H9 (cell line): ENCODE results near the gene ADISSP. TPM values are rescaled to one million over a fixed set of nuclear protein-coding genes. Genes with fewer than 3 reads are reported as not detected.
A peak's percentile ranks its signal among the peaks of the same experiment; 100 is the strongest.

Source experiments
- DNase-seq: peaks from one replicate; pipeline ENCODE4 v3.0.0-alpha.2; 2017
- H2AFZ ChIP-seq: one replicate; pipeline ENCODE4 v1.6.1; 2013; ENCODE audit warnings: mild to moderate bottlenecking, low read length, control low read depth, moderate library complexity
- H2AK5ac ChIP-seq: 2 replicates; pipeline ENCODE4 v1.6.1; 2013; ENCODE audit warnings: low read length, control low read depth, mixed read lengths; ENCODE audit not compliant: insufficient read length
- H2BK120ac ChIP-seq: one replicate; pipeline ENCODE4 v1.6.1; 2013; ENCODE audit warnings: low read depth, mild to moderate bottlenecking, low read length, control low read depth, inconsistent platforms; ENCODE audit not compliant: poor library complexity, severe bottlenecking
- H2BK12ac ChIP-seq: 2 replicates; pipeline ENCODE4 v1.6.1; 2013; ENCODE audit warnings: low read length, control low read depth, mixed read lengths, low read depth; ENCODE audit not compliant: insufficient read length
- H2BK15ac ChIP-seq: 2 replicates; pipeline ENCODE4 v1.6.1; 2013; ENCODE audit warnings: low read depth, low read length, control low read depth
- H2BK20ac ChIP-seq: one replicate; pipeline ENCODE4 v1.6.1; 2013; ENCODE audit warnings: low read depth, mild to moderate bottlenecking, low read length, control low read depth, inconsistent platforms; ENCODE audit not compliant: poor library complexity, severe bottlenecking
- H2BK5ac ChIP-seq: 2 replicates; pipeline ENCODE4 v1.6.1; 2013; ENCODE audit warnings: low read length, control low read depth, mixed read lengths; ENCODE audit not compliant: insufficient read length
- H3K14ac ChIP-seq: 2 replicates; pipeline ENCODE4 v1.6.1; 2013; ENCODE audit warnings: low read length, control low read depth; ENCODE audit not compliant: insufficient read depth
- H3K18ac ChIP-seq: 2 replicates; pipeline ENCODE4 v1.6.1; 2013; ENCODE audit warnings: low read depth, mild to moderate bottlenecking, mixed read lengths, low read length, control low read depth; ENCODE audit not compliant: insufficient read length
- H3K23ac ChIP-seq: 2 replicates; pipeline ENCODE4 v1.6.1; 2013; ENCODE audit warnings: low read length, control low read depth, mixed read lengths, low read depth; ENCODE audit not compliant: insufficient read length
- H3K23me2 ChIP-seq: 2 replicates; pipeline ENCODE4 v1.6.1; 2013; ENCODE audit warnings: low read depth, mild to moderate bottlenecking, mixed read lengths, low read length, control low read depth; ENCODE audit not compliant: insufficient read length, poor library complexity, severe bottlenecking
- H3K27ac ChIP-seq: 2 replicates; pipeline ENCODE4 v1.5.1; 2013; ENCODE audit warnings: low read length, control low read depth, mixed read lengths, low read depth; ENCODE audit not compliant: insufficient read length
- H3K27me3 ChIP-seq: 2 replicates; pipeline ENCODE4 v1.6.1; 2013; ENCODE audit warnings: low read length, control low read depth, inconsistent platforms; ENCODE audit not compliant: insufficient read depth
- H3K4ac ChIP-seq: 2 replicates; pipeline ENCODE4 v1.6.1; 2013; ENCODE audit warnings: low read depth, mild to moderate bottlenecking, control low read depth, inconsistent platforms, low read length, moderate library complexity
- H3K4me1 ChIP-seq: 2 replicates; pipeline ENCODE4 v1.6.1; 2013; ENCODE audit warnings: low read length, control low read depth, inconsistent platforms; ENCODE audit not compliant: insufficient read depth
- H3K4me2 ChIP-seq: 2 replicates; pipeline ENCODE4 v1.6.1; 2013; ENCODE audit warnings: low read length, control low read depth, mixed read lengths; ENCODE audit not compliant: insufficient read length, insufficient read depth
- H3K56ac ChIP-seq: 2 replicates; pipeline ENCODE4 v1.6.1; 2013; ENCODE audit warnings: low read depth, mild to moderate bottlenecking, mixed read lengths, low read length, control low read depth; ENCODE audit not compliant: insufficient read length
- H3K79me1 ChIP-seq: 2 replicates; pipeline ENCODE4 v1.6.1; 2013; ENCODE audit warnings: low read depth, mild to moderate bottlenecking, moderate library complexity, low read length, control low read depth, inconsistent platforms; ENCODE audit not compliant: insufficient read depth, poor library complexity, severe bottlenecking
- H3K79me2 ChIP-seq: 2 replicates; pipeline ENCODE4 v1.6.1; 2013; ENCODE audit warnings: low read length, control low read depth, inconsistent platforms; ENCODE audit not compliant: insufficient read depth
- H3K9ac ChIP-seq: 2 replicates; pipeline ENCODE4 v1.6.1; 2013; ENCODE audit warnings: low read length, control low read depth, mixed read lengths; ENCODE audit not compliant: insufficient read length; ENCODE audit errors: extremely low read depth
- H3K9me3 ChIP-seq: one replicate; pipeline ENCODE4 v1.6.1; 2013; ENCODE audit warnings: low read depth, low read length, inconsistent platforms; ENCODE audit not compliant: control insufficient read depth
- H3T11ph ChIP-seq: one replicate; pipeline ENCODE4 v1.6.1; 2013; ENCODE audit warnings: mild to moderate bottlenecking, low read length, control low read depth, inconsistent platforms
- H4K20me1 ChIP-seq: one replicate; pipeline ENCODE4 v1.6.1; 2013; ENCODE audit not compliant: control insufficient read depth, insufficient read length, insufficient read depth
- H4K5ac ChIP-seq: 2 replicates; pipeline ENCODE4 v1.6.1; 2013; ENCODE audit warnings: low read depth, mild to moderate bottlenecking, mixed read lengths, low read length, control low read depth; ENCODE audit not compliant: insufficient read length
- H4K8ac ChIP-seq: replicated peaks from 2 replicates; pipeline ENCODE4 v1.6.1; 2013; ENCODE audit warnings: low read length, control low read depth, mixed read lengths, low read depth; ENCODE audit not compliant: insufficient read length
- H4K91ac ChIP-seq: 2 replicates; pipeline ENCODE4 v1.6.1; 2013; ENCODE audit warnings: low read depth, mild to moderate bottlenecking, moderate library complexity, mixed read lengths, low read length, control low read depth; ENCODE audit not compliant: insufficient read length
- H3K27ac Mint-ChIP-seq, 3 experiments: 2 replicates in 2 of 3; 3 replicates in 1 of 3; pipeline ENCODE4 v1.8.0; 2020 to 2021; ENCODE audit warnings: mixed read lengths in 3 of 3, mild to moderate bottlenecking in 1 of 3, moderate library complexity in 1 of 3
- H3K27me3 Mint-ChIP-seq: 2 replicates; pipeline ENCODE4 v1.8.0; 2021; ENCODE audit warnings: low read depth, mild to moderate bottlenecking, moderate library complexity, mixed read lengths
- H3K36me3 Mint-ChIP-seq, 3 experiments: 2 replicates in 2 of 3; 3 replicates in 1 of 3; pipeline ENCODE4 v1.8.0; 2020 to 2021; ENCODE audit warnings: low read depth in 3 of 3, mixed read lengths in 3 of 3; ENCODE audit not compliant: insufficient read depth in 1 of 3
- H3K4me1 Mint-ChIP-seq, 2 experiments: 2 replicates each; pipeline ENCODE4 v1.8.0; 2020; ENCODE audit warnings: mixed read lengths in 2 of 2
- H3K4me3 Mint-ChIP-seq, 2 experiments: 2 replicates in 1 of 2; 3 replicates in 1 of 2; pipeline ENCODE4 v1.8.0; 2020 to 2021; ENCODE audit warnings: mild to moderate bottlenecking in 2 of 2, mixed read lengths in 2 of 2, moderate library complexity in 1 of 2
- H3K9me3 Mint-ChIP-seq, 2 experiments: 2 replicates in 1 of 2; 3 replicates in 1 of 2; pipeline ENCODE4 v1.8.0; 2020; ENCODE audit warnings: mild to moderate bottlenecking in 2 of 2, mixed read lengths in 2 of 2, moderate library complexity in 1 of 2
- WGBS: extraction: QIAGEN DNeasy Blood & Tissue Kit; methylation state at CpG from one replicate; pipeline ENCODE4 v1.1.7; 2013; ENCODE audit warnings: missing lambda C conversion rate, low lambda C conversion rate, mixed read lengths; ENCODE audit not compliant: insufficient read length; ENCODE audit errors: extremely low coverage; 5-methylcytosine and 5-hydroxymethylcytosine counted together
- total RNA-seq: library from RNA; stranded (reverse); gene quantifications from 2 replicates; pipeline ENCODE4 v1.2.1, GENCODE V29; 2021
- TF ChIP-seq, protein P1 (sequence below): fragments of 200-600 bp; sonication (generic); conservative IDR thresholded peaks from 3 replicates; pipeline ENCODE4 v1.8.0; 2021; ENCODE audit warnings: antibody characterized with exemption, mild to moderate bottlenecking

ADISSP gene
- total RNA-seq, 1 experiment from 2014 or later = 80.9 TPM

DNA sequence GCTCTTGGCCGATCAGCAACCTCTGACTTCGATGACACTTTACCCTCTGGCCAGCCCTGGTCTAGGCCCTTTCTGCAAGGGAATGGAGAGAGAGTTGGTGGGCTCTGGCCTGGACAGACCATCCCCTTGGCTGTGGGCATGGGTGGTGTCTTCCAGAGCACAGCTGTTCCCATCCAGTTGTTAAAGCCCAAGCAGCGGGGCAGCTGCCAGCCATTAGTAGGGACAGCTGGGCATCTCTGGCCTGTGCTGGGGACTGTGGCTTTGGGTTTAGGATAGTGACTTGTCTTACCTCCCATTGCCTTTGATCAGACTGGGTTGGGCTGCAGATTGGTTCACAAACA lies 31.3 kb upstream of the ADISSP start:
- no CpG with 5 or more reads among the region's 3 CpGs for WGBS
- Histone ChIP-seq H2AK5ac (no peak overlapping the region), H2BK12ac (no peak overlapping the region), H3K27me3 (no peaks in the 10 kb centered on the region), H4K20me1 (no peaks in the 10 kb centered on the region), H3K79me1 (no peaks in the 10 kb centered on the region), H2BK15ac (no peak overlapping the region), H2AFZ (no peak overlapping the region), H2BK20ac (no peak overlapping the region), H3K18ac (no peak overlapping the region), H3K27ac (no peak overlapping the region), H3K9ac (no peak overlapping the region), H4K91ac (no peak overlapping the region), H3K4ac (no peak overlapping the region), H3K4me1 (no peaks in the 10 kb centered on the region; the same call in 1 of the 2 replicates), H3K9me3 (no peaks in the 10 kb centered on the region), H2BK5ac (no peak overlapping the region), H3K23me2 (peaks cover 19% of the 10 kb centered on the region), H3K4me2 (no peak overlapping the region), H3K79me2 (no peaks in the 10 kb centered on the region), H3K23ac (no peak overlapping the region), H3K14ac (no peak overlapping the region), H4K5ac (no peak overlapping the region), H4K8ac (no peak overlapping the region), H3K56ac (no peak overlapping the region), H3T11ph (no peak overlapping the region), H2BK120ac (no peak overlapping the region)
- Mint-ChIP-seq H3K9me3 (no peaks in the 10 kb centered on the region), H3K27me3 (peaks cover 15% of the 10 kb centered on the region), H3K27ac (peak overlapping the region in 2 of 3 experiments; percentile 63 to 96; a peak in 4 of 7 replicates), H3K4me1 (peaks cover 42 to 55% of the 10 kb centered on the region in 2 experiments), H3K36me3 (peaks cover 24 to 35% (median 29%) of the 10 kb centered on the region in 3 experiments), H3K4me3 (peak overlapping the region in 1 of 2 experiments; percentile 63; a peak in 2 of 5 replicates)
- TF ChIP-seq, protein P1, sequence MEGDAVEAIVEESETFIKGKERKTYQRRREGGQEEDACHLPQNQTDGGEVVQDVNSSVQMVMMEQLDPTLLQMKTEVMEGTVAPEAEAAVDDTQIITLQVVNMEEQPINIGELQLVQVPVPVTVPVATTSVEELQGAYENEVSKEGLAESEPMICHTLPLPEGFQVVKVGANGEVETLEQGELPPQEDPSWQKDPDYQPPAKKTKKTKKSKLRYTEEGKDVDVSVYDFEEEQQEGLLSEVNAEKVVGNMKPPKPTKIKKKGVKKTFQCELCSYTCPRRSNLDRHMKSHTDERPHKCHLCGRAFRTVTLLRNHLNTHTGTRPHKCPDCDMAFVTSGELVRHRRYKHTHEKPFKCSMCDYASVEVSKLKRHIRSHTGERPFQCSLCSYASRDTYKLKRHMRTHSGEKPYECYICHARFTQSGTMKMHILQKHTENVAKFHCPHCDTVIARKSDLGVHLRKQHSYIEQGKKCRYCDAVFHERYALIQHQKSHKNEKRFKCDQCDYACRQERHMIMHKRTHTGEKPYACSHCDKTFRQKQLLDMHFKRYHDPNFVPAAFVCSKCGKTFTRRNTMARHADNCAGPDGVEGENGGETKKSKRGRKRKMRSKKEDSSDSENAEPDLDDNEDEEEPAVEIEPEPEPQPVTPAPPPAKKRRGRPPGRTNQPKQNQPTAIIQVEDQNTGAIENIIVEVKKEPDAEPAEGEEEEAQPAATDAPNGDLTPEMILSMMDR = no peak
- no peak for DNase-seq
